Endometrium (tissue), 2 donors: ENCODE data around the gene RALGAPB.

Source experiments
- FAIRE-seq: peaks from 2 replicates; lab custom pipeline; 2012; peaks lifted over from hg19 to GRCh38; lab: Jason Lieb, UNC
- donor health status: control.
- donor health status: control.

RALGAPB gene

DNA sequence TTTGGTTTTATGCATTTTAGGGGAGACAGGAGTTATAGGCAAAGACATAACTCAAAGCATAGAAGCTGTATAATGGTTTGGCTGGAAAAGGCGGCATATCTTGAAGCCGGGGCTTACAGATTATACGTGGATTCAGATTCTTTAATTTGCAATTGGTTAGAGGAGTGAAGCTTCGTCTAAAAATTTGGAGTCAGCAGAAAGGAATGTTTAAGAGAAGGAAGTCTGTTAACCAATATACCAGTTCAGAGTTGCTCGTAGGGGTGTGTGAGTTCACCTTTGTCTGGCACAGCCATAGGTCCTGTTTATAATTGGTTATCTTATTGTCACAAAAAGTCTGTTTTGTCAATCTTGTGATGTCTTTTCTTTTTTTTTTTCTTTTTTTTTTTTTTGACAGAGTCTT, 137.9 kb downstream of the RALGAPB start:
- FAIRE-seq: no peak

GRCh38 chr20:38612751-38613515, 140.3 kb downstream of the RALGAPB start:
- no peak for FAIRE-seq

DNA sequence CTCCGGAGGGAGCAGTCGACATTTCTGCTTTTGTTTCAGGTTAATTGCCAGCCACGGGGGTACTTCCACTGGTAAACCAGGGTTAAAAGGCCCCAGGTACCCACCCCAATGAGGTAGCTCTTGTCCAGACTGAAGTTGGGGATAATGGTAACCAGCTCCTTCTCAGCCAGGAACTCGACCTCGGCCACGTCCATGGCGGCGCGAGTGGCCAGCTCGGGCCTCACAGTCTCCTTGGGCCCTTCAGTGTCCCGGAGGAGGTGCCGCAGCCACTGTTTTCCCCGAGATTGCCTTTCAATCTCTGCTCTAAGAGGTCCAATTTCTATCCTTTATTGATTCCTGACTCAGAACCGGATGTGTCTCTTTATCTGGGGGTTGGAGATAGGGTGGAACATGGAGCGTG, 142.6 kb downstream of the RALGAPB start:
- no peak for FAIRE-seq

- FAIRE-seq: no peak
Observed at GRCh38 chr20:38616457-38616856, 143.8 kb downstream of the RALGAPB start.

- no peak for FAIRE-seq
Observed at GRCh38 chr20:38617011-38617829, 144.6 kb downstream of the RALGAPB start.

GRCh38 chr20:38617830-38618196, 145.2 kb downstream of the RALGAPB start:
- no peak for FAIRE-seq

- FAIRE-seq: no peak
Observed at GRCh38 chr20:38620441-38620840, 147.8 kb downstream of the RALGAPB start.

- FAIRE-seq: no peak
Observed at GRCh38 chr20:38623061-38623460, 150.4 kb downstream of the RALGAPB start.

DNA sequence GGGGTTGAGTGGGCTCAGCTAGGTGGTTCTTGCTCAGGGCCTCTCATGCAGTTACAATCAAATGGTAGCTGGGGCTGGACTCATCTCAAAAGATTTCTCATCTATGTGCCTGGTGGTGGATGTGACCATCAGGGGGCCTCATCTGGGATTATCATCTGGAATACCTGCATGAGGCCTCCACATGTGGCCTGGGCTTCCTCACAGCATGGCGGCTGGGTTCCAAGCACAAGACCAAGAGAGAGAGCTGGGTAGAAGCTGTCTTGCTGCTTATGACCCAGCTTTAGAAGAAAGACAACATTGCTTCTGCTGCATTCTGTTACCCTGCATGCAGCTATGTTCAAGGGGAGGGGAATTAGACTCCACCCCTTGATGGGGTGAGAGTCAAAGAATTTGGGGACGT, 151.4 kb downstream of the RALGAPB start:
- FAIRE-seq: no peak

DNA sequence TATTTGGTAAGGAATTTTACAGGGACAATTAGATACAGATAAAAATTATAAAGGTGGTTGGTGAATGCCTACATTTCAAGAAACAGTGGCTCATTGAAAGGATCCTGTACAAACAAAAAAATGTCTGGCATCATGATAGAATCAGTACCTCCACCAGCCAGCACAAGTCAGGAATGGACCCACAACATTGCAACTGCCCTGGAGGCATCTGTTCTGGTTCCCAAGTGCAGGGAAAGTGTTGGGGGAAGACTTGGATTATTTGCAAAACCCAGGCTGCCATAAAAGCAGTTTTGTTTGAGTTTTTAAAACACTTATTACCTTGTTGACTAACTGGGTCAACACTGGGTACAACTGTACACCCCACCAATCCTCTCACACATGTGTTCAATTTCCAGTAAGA, 153.3 kb downstream of the RALGAPB start:
- FAIRE-seq: no peak

GRCh38 chr20:38626921-38627659, 154.4 kb downstream of the RALGAPB start:
- FAIRE-seq: no peak
